Activated T-helper 1 cell treated with anti-CD3 and anti-CD28 coated beads, Interleukin-2, amount 50 U/mL, for 16 hours (primary cell): ENCODE results near the gene RAB39A.
A peak's percentile ranks its signal among the peaks of the same experiment; 100 is the strongest.
"Not testable (repeated sequence)": the region's sequence is repeated elsewhere in the genome, so short reads cannot be mapped to it uniquely, and the experiment has no call there.

Source experiments
- DNase-seq, 2 donors: peaks; one replicate each; pipeline ENCODE4 v3.0.0-alpha.2; 2020; ENCODE audit warnings: low read depth in 1 of 2, low spot score in 1 of 2

The RAB39A gene

GRCh38 chr11:107928046-107928766, at the start of gene RAB39A:
Gene RAB39A, plus strand, starts transcription at chr11:107928448. Its CDS starts 121 bp downstream, at chr11:107928569.
- peak; percentile 13 to 24 for DNase-seq

- not testable (repeated sequence) for DNase-seq
Observed at GRCh38 chr11:107881471-107881870, 46.8 kb upstream of the RAB39A start.

- DNase-seq = no peak
Observed at GRCh38 chr11:107882095-107882820, 46.0 kb upstream of the RAB39A start.

- DNase-seq = no peak
Observed at GRCh38 chr11:107898270-107898669, 30.0 kb upstream of the RAB39A start.

- no peak for DNase-seq
Observed at GRCh38 chr11:107908211-107908610, 20.0 kb upstream of the RAB39A start.

GRCh38 chr11:107912415-107912814, 15.8 kb upstream of the RAB39A start:
- DNase-seq = not testable (repeated sequence)

- no peak for DNase-seq
Observed at GRCh38 chr11:107915229-107915628, 13.0 kb upstream of the RAB39A start.

- DNase-seq = no peak
Observed at GRCh38 chr11:107916671-107917241, 11.5 kb upstream of the RAB39A start.

- DNase-seq = no peak
Observed at GRCh38 chr11:107921997-107922396, 6.3 kb upstream of the RAB39A start.

GRCh38 chr11:107923519-107923918, 4.7 kb upstream of the RAB39A start:
- DNase-seq = not testable (repeated sequence)

- DNase-seq = no peak
Observed at GRCh38 chr11:107924306-107924705, 3.9 kb upstream of the RAB39A start.

GRCh38 chr11:107927559-107927958, 689 bp upstream of the RAB39A start:
- DNase-seq = no peak

- no peak for DNase-seq
Observed at GRCh38 chr11:107928767-107929507, 689 bp downstream of the RAB39A start.

- no peak for DNase-seq
Observed at GRCh38 chr11:107929611-107930200, 1.5 kb downstream of the RAB39A start.

GRCh38 chr11:107931206-107931605, 3.0 kb downstream of the RAB39A start:
- no peak for DNase-seq

GRCh38 chr11:107947904-107948303, 19.7 kb downstream of the RAB39A start:
- DNase-seq = no peak

- not testable (repeated sequence) for DNase-seq
Observed at GRCh38 chr11:107948328-107948727, 20.1 kb downstream of the RAB39A start.

- DNase-seq = no peak
Observed at GRCh38 chr11:107951155-107951554, 22.9 kb downstream of the RAB39A start.

GRCh38 chr11:107953446-107953845, 25.2 kb downstream of the RAB39A start:
- DNase-seq = no peak

GRCh38 chr11:107956543-107956942, 28.3 kb downstream of the RAB39A start:
- no peak for DNase-seq

GRCh38 chr11:107957109-107957588, 28.9 kb downstream of the RAB39A start:
- DNase-seq = no peak
